Head of caudate nucleus (tissue), 42 donors: ENCODE results near the gene NR0B1.
A peak's percentile ranks its signal among the peaks of the same experiment; 100 is the strongest.

Experiments
- DNase-seq, 42 donors: peaks; one replicate each; pipeline versions ENCODE4 v3.0.0 to v3.0.0-alpha.2; 2020 to 2021; ENCODE audit warnings: mixed read lengths in 7 of 42
- intact Hi-C: fragments of 100-400 bp; cut with DNase I; formaldehyde crosslinking; loops from one replicate; pipeline ENCODE4 v1.15.0; 2022

The NR0B1 gene

DNA sequence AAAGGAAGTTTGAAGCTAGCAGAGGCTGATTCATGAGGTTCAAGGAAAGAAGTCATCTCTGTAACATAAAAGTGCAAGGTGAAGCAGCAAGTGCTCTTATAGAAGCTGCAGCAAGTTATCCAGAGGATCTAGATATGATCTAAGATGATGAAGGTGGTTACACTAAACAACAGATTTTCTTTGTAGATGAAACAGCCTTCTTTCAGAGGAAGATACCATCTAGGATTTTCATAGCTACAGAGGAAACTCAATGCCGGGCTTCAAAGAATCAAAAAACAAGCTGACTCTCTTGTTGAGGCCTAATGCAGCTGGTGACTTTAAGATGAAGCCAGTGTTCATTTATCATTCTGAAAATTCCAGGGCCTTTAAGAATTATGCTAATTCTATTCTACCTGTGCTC, 28.8 kb downstream of the NR0B1 start:
- intact Hi-C loops, result no loop called here
- DNase-seq, result no peak

DNA sequence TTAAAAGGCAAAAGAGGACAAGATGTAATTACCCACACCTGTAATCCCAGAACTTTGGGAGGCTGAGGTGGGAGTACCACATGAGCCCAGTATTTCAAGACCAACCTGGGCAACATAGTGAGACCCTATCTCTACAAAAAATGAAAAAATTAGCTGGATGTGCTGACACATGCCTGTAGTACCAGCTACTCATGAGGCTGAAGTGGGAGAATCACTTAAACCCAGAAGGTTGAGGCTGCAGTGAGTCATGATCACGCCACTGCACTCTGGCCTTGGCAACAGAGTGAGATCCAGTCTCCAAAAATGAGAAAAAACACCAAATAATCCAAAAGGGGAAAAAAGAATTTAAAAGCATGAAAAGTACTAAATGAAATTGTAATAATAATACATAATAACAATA, 30.8 kb downstream of the NR0B1 start:
- intact Hi-C loops, result no loop called here
- no peak for DNase-seq

DNA sequence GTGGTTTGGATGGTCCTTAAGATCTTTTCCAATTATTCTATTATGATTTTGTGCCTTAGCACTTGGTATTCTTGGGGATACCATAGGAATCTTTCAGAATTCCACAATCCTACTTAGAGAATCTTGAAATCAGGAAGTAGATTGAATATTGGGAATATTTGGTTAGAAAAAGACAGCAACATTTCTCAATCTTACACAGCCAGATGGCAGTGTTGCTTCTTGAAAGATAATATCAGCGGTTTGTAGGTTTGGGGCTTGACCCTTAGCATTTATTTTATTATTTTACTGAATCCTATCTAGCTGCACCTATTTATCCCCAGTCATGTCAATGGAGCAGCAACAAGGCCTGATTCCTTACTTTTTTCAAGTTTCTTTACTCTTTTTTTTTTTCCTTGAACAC, 33.7 kb downstream of the NR0B1 start:
- DNase-seq, result peak in 7 of 42 donors; percentile 2 to 41 (median 5)
- intact Hi-C loops, result no loop called here

DNA sequence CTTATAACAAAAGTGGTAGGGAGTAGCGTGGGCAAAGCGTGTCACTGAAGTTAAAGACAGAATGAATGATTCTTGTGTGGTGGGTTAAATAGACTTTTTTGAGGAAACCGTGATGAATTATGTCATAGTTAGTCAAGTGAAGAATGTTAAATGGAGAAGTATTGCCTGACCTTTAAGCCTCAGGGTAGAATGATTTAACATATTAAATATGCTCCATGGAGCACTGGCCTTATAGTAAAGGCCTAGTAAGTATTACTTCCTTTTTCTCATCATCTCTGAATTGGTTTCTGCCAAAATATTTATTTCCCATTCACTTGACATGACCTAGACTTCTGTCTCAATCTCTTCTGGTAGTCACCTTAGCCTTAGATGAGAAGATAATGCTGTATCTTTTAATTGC, 38.6 kb downstream of the NR0B1 start:
- intact Hi-C loops, result loop anchor here (5.0 kb wide), 1 partner anchor 232 kb away; no protein-coding TSS in a partner anchor
- DNase-seq, result no peak

DNA sequence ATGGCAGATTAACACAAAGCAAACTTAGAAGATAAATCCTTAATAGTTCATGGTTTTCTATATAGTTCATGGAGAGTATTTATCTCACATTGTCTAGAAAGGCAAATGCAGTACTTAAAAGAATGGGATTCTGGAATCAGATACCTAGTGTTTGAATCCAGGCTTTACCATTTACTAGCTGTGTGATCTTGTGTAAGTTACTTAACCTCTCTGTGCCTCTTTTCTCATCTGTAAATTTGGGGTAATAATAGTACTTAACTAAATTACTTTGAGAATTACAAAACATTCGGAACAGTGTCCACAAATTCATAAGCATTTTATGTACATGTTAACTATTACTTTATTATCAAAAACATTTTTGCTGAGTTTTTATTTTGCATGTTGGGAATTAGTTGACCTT, 46.4 kb downstream of the NR0B1 start:
- DNase-seq, result no peak
- intact Hi-C loops, result no loop called here

- no peak for DNase-seq
- intact Hi-C loops, result no loop called here
These were observed 48.2 kb downstream of the NR0B1 start for GRCh38 chrX:30261012-30261411.

DNA sequence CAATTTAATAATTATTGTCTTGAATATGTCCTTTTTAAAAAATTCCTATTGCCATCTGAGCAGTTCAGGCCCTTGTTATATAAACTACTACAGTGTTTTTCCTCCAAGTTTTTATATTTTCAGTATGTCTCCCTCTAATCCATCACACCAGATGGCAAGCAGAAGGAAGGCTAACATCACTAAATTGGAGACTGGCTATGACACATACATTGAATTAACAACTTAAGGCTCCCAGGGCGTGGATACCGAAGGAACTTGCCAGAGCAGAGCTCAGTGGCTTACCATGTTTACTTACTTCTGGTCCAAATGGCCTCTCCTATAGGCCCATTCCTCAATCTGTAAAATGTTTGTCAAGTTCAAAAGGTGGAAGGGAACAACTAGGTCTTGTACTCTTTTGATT, 49.3 kb downstream of the NR0B1 start:
- no peak for DNase-seq

More for the DNA sequence above, 49.3 kb downstream of the NR0B1 start:
- intact Hi-C loops, result no loop called here
